ENCODE results near the gene APOA5. TPM values are rescaled to one million over a fixed set of nuclear protein-coding genes. Genes with fewer than 3 reads are reported as not detected.

The APOA5 gene, protein sequence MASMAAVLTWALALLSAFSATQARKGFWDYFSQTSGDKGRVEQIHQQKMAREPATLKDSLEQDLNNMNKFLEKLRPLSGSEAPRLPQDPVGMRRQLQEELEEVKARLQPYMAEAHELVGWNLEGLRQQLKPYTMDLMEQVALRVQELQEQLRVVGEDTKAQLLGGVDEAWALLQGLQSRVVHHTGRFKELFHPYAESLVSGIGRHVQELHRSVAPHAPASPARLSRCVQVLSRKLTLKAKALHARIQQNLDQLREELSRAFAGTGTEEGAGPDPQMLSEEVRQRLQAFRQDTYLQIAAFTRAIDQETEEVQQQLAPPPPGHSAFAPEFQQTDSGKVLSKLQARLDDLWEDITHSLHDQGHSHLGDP
- total RNA-seq: not detected in 2 replicates

DNA sequence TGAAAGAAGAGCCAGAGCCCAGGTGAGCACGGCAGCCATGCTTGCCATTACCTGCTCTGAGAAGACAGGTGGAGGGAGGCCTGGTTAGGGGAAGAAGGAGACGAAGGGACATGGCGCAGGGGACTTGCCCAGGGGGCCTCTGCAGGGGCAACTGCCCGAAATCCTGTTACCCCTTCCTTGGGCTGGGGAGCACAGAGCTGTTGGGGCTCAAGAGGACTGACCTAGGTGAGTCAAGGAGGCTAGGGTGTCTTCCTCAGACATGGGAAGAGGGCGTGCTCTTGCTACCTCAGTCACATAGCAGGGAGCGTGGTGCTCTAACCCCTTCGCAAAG, at the start of gene APOA5:
Gene APOA5 (minus strand): TSS at position 67 of the 331 bp plus-strand sequence. CDS start 19 bp downstream, at position 48.
- TF ChIP-seq, protein P1, sequence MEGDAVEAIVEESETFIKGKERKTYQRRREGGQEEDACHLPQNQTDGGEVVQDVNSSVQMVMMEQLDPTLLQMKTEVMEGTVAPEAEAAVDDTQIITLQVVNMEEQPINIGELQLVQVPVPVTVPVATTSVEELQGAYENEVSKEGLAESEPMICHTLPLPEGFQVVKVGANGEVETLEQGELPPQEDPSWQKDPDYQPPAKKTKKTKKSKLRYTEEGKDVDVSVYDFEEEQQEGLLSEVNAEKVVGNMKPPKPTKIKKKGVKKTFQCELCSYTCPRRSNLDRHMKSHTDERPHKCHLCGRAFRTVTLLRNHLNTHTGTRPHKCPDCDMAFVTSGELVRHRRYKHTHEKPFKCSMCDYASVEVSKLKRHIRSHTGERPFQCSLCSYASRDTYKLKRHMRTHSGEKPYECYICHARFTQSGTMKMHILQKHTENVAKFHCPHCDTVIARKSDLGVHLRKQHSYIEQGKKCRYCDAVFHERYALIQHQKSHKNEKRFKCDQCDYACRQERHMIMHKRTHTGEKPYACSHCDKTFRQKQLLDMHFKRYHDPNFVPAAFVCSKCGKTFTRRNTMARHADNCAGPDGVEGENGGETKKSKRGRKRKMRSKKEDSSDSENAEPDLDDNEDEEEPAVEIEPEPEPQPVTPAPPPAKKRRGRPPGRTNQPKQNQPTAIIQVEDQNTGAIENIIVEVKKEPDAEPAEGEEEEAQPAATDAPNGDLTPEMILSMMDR (IDR thresholded peaks at IDR 0.05; ENCODE audit: insufficient read depth, low read depth, low read length): no peak
- no peak within 1 kb of the TSS for H3K4me3 ChIP-seq (ENCODE audit: low read depth, low read length)
- no peak for DNase-seq (ENCODE audit: low read depth)

DNA sequence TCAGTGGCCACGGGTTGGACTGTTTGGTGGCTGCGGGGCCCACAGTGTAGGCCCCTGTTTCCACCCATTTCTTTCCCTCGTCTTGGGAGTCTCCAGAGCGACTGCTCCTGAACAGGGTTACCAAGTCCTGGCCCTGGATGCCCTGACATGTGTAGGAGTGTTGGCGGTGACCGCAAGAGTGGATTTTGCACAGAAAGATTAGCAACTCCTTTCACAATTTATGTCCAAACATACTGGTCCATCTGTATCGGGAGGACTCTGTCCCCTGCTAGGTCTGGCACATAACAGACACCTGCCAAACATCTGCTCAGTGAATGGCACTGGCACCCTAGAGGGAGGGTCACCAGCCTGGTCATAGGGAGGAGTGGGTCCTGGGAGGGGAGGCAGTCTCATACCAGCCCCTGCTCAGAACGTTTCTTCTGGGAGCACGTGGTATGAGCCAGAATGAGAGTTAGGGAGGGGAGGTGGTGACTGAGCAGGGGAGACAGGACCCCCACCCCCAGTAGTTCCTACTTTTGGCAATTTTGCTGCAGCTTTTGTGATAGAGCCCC, 49.1 kb upstream of the APOA5 start:
- DNase-seq (ENCODE audit: low read depth): no peak
- no peak overlapping the region for H3K4me3 ChIP-seq (ENCODE audit: low read depth, low read length)
- TF ChIP-seq, protein P1 (IDR thresholded peaks at IDR 0.05; ENCODE audit: insufficient read depth, low read depth, low read length): no peak

DNA sequence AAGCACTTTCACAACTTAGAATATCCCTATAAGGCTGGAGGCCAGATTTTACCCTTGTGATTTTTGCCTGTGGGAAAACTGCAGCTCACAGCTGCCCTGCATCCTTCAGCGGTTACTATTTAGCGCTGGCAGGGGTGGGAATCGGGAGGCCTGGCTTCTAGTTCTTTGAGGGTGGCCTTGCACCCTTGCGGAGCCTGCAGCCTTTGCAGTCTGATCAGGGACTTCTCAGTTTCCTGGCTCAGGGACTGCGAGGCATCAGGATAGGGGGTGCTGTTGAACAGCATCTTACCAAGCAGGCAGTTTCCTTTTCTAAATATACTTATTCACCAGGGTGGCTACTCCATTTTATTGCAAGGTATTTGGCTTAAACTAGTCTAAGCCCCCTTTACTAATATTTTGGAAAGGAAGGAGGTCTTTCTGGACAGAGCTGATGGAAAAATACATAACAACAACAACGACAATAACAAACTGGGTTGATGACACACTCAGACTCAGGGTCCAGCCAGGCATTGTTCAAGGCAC, 48.6 kb upstream of the APOA5 start:
- TF ChIP-seq, protein P1 (IDR thresholded peaks at IDR 0.05; ENCODE audit: insufficient read depth, low read depth, low read length): peak; percentile 47
- DNase-seq (ENCODE audit: low read depth): peak; percentile 55
- H3K4me3 ChIP-seq (ENCODE audit: low read depth, low read length): no peak overlapping the region

DNA sequence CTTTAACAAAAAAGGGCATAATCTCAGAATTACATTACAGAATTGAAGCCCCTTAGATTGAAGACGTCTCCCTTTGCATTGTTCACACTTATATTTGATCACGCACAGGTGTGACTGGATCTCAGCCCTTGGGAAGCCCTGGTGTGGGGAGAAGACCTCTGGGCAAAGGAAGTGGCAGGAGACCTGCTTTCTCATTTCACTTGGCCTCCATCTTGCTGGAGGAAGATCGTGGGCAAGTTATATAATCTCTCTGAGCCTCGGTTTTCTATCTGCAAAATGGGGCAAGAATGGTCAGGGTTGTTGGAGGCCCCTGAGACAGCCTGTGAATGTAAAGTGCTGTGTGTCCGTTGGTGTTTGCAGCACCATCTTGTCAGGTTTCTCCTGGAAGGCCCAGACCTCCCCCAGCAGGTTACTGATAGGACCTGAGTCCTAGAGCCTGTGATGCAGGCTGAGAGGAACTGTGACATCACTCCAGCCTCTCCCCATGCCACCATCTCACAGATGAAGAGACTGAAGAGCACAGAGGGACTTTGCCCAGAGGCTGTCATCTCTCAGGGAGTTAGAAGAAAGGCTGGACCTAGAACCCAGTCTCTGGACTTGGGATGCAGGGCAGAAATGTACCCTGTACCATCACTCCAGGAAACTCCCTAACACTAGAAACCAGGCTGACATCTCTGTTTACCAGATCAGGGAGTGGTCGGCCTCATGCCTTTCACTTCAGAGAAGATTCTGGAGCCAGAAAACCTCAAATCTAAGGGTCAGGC, 46.8 kb upstream of the APOA5 start:
- no peak for DNase-seq (ENCODE audit: low read depth)
- no peak overlapping the region for H3K4me3 ChIP-seq (ENCODE audit: low read depth, low read length)
- TF ChIP-seq, protein P1 (IDR thresholded peaks at IDR 0.05; ENCODE audit: insufficient read depth, low read depth, low read length): no peak

DNA sequence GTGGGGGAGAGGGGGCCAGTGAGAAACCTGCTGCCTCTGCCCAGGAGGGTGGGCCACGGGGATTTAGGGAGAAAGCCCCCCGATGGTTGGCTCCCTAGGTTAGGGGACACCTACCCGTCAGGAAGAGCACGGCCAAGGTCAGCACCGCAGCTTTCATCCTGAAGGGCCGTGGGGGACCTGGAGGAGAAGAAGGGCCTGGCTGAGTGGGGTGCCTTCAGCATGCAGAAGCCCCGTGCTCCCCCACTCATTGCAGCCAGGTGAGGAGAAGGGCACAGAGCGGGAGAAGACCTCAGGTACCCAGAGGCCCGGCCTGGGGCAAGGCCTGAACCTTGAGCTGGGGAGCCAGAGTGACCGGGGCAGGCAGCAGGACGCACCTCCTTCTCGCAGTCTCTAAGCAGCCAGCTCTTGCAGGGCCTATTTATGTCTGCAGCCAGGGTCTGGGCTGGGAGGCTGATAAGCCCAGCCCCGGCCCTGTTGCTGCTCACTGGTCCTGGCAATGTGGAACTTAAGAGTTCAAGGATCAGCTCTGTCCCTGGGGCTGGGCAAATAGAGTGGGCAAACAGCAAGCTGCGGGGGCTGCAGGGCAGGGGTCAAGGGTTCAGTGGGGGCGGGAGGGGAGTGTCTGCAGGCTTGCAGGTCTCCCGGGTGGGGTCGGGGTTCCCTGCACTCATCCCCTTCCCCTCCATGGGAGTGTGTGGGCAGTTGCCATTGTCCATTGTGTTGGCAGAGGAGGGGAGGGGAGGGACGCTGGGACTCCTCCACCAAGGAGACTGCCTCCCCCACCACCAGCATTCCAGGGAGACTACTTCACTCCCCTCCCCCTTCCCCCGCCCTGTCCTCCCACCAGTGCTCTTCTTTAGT, 45.8 kb upstream of the APOA5 start, which contains the start of gene APOA1:
Gene APOA1 (minus strand): TSS at position 392 of the 861 bp plus-strand sequence. CDS start 235 bp downstream, at position 157.
- TF ChIP-seq, protein P1 (IDR thresholded peaks at IDR 0.05; ENCODE audit: insufficient read depth, low read depth, low read length): no peak
- H3K4me3 ChIP-seq (ENCODE audit: low read depth, low read length): no peak within 1 kb of the TSS
- DNase-seq (ENCODE audit: low read depth): no peak

DNA sequence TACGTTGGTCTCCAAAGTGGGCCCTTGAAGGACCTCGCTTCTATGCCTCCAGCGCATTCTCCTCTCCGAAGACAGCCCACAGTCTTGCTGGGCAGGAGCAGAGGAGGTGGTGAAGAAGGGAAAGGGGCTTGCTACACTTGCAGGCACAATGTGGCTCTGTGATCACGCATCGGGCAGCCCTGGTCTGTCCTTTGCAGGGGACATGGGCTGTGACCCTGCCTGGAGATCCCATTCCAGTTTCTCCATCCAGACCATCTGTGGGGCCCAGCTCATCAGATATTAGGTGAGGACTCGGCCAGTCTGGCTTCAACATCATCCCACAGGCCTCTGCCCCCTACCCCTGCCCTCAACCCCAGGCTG, 44.9 kb upstream of the APOA5 start:
- DNase-seq (ENCODE audit: low read depth): no peak
- TF ChIP-seq, protein P1 (IDR thresholded peaks at IDR 0.05; ENCODE audit: insufficient read depth, low read depth, low read length): no peak
- no peak overlapping the region for H3K4me3 ChIP-seq (ENCODE audit: low read depth, low read length)

All from fibroblast of villous mesenchyme (primary cell).